GM23338 (cell line): ENCODE results near the gene ASS1. TPM values are rescaled to one million over a fixed set of nuclear protein-coding genes. Genes with fewer than 3 reads are reported as not detected.

Experiments
- CTCF ChIP-seq, 2 experiments: fragments of 200-600 bp in 1 of 2; sonication (generic) in 1 of 2; conservative IDR thresholded peaks; 2 replicates each; pipeline versions ENCODE4 v1.5.1 to v1.6.1; 2016 to 2017; ENCODE audit warnings: antibody characterized with exemption in 2 of 2, low read depth in 2 of 2, mild to moderate bottlenecking in 2 of 2, moderate library complexity in 1 of 2
- ETS1 ChIP-seq: IDR thresholded peaks from 2 replicates; pipeline ENCODE4 v1.6.1; 2016; ENCODE audit warnings: antibody characterized with exemption
- EZH2 ChIP-seq: fragments of 200-600 bp; sonication (generic); IDR thresholded peaks from one replicate; pipeline ENCODE4 v1.8.0; 2017; ENCODE audit warnings: antibody characterized with exemption, mild to moderate bottlenecking, low read depth; ENCODE audit not compliant: unreplicated experiment
- JUNB ChIP-seq: IDR thresholded peaks from one replicate; pipeline ENCODE4 v1.6.1; 2016; ENCODE audit warnings: antibody characterized with exemption; ENCODE audit not compliant: unreplicated experiment
- POLR2AphosphoS5 ChIP-seq: IDR thresholded peaks from 2 replicates; pipeline ENCODE4 v1.6.1; 2016; ENCODE audit warnings: antibody characterized with exemption, low read depth
- STAT1 ChIP-seq: IDR thresholded peaks from one replicate; pipeline ENCODE4 v1.6.1; 2016; ENCODE audit warnings: antibody characterized with exemption; ENCODE audit not compliant: unreplicated experiment
- ZNF331 ChIP-seq: fragments of 250-450 bp; sonication (Bioruptor Pico); IDR thresholded peaks from 2 replicates; pipeline ENCODE4 v1.5.0; 2020; ENCODE audit warnings: low read depth, mild to moderate bottlenecking, moderate library complexity
- ZNF462 ChIP-seq: fragments of 250-450 bp; sonication (Bioruptor Pico); IDR thresholded peaks from 2 replicates; pipeline ENCODE4 v1.5.0; 2020; ENCODE audit warnings: mild to moderate bottlenecking, moderate library complexity
- polyA plus RNA-seq: library from polyadenylated mRNA; unstranded; fragments of >200 nt; fragmentation: Nextera tagmentation; extraction: Ambion mirVana; gene quantifications from 2 replicates; pipeline ENCODE4 v1.2.1, GENCODE V29; 2016
- total RNA-seq: library from RNA; depleted of rRNA; stranded (reverse); fragments of >200 nt; shearing (Covaris generic); gene quantifications from 2 replicates; pipeline ENCODE4 v1.2.3, GENCODE V29; 2014

Gene ASS1
- total and polyA plus RNA-seq, 2 experiments from 2014 or later, result 65.8 to 103 TPM

GRCh38 chr9:130402243-130402642 is 42.5 kb upstream of the ASS1 start (continued):
- TF ChIP-seq ZNF462 (CRISPR knock-in tag) (no peak), ZNF331 (CRISPR knock-in tag) (no peak), EZH2 (no peak), ETS1 (no peak), STAT1 (no peak), CTCF (conservative IDR thresholded peaks at IDR 0.05; ENCODE audit: low read depth in 2 of 2) (no peak), JUNB (no peak), POLR2AphosphoS5 (no peak)
